Activated naive CD4-positive, alpha-beta T cell treated with anti-CD3 and anti-CD28 coated beads, Interleukin-2, amount 50 U/mL, for 24 hours (primary cell): ENCODE results near the gene CTAGE6.
"Not testable (repeated sequence)": the region's sequence is repeated elsewhere in the genome, so short reads cannot be mapped to it uniquely, and the experiment has no call there.

ENCODE experiments used
- H3K27ac Mint-ChIP-seq: one replicate; pipeline ENCODE4 v1.8.0; 2021; ENCODE audit warnings: mild to moderate bottlenecking, mixed read lengths
- H3K27me3 Mint-ChIP-seq: one replicate; pipeline ENCODE4 v1.8.0; 2021; ENCODE audit warnings: mixed read lengths
- H3K36me3 Mint-ChIP-seq: one replicate; pipeline ENCODE4 v1.8.0; 2021; ENCODE audit warnings: mixed read lengths
- H3K4me1 Mint-ChIP-seq: one replicate; pipeline ENCODE4 v1.8.0; 2021; ENCODE audit warnings: mixed read lengths
- H3K4me3 Mint-ChIP-seq: one replicate; pipeline ENCODE4 v1.8.0; 2021; ENCODE audit warnings: mild to moderate bottlenecking, mixed read lengths
- H3K9me3 Mint-ChIP-seq: one replicate; pipeline ENCODE4 v1.8.0; 2021; ENCODE audit warnings: mixed read lengths

Gene CTAGE6

GRCh38 chr7:143733876-143734275, 23.6 kb downstream of the CTAGE6 start:
- Mint-ChIP-seq H3K9me3 (no peaks in the 10 kb centered on the region), H3K27me3 (no peaks in the 10 kb centered on the region), H3K4me1 (peaks cover 9% of the 10 kb centered on the region), H3K27ac (peak overlapping the region; percentile 85), H3K36me3 (peaks cover 2% of the 10 kb centered on the region), H3K4me3 (no peak overlapping the region)

- Mint-ChIP-seq H3K4me3 (no peak overlapping the region), H3K36me3 (peaks cover 4% of the 10 kb centered on the region), H3K27me3 (no peaks in the 10 kb centered on the region), H3K9me3 (no peaks in the 10 kb centered on the region), H3K4me1 (no peaks in the 10 kb centered on the region), H3K27ac (peak overlapping the region; percentile 17)
Measured at GRCh38 chr7:143728333-143728862, 29.1 kb downstream of the CTAGE6 start.

DNA sequence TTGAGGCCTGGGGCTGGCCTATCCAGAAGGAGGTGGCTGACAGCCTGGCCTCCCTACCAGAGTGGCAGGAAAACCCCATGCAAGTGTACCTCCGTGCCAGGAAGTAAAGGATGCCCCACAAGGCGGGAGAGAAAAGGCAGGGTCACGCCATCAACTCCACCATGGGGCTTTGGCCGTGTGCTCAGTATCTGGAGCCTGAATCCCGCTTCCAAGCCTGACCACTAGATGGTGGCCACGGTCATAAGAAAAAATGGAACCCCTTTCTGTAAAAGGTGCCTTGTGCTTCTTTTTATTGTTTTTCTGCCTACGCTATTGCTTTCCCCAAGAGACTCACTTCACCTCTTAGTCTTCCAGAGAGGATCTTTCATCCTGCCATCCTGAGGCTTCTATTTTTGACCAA, 29.9 kb downstream of the CTAGE6 start:
- H3K27ac Mint-ChIP-seq, H3K27me3 Mint-ChIP-seq, H3K4me3 Mint-ChIP-seq, H3K4me1 Mint-ChIP-seq, H3K9me3 Mint-ChIP-seq, H3K36me3 Mint-ChIP-seq: not testable (repeated sequence)

- H3K4me1 Mint-ChIP-seq, result not testable (repeated sequence)
Measured at GRCh38 chr7:143726143-143726542, 31.4 kb downstream of the CTAGE6 start.

DNA sequence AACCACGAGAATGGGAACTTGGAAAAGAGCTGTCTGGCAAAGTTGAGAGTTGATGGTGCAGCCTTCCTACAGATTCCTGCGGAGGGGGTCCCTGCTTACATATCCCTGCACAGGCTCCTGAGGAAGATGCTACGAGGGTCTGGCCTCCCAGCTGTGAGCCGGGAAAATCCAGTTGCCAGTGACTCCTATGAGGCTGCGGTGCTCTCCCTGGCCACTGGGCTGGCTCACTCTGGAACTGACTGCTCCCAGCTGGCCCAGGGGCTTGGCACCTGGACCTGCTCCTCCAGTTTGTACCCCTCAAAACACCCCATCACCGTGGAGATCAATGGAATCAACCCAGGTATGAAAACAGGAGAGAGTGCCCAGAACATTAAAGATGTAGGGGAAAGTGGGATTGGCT, 37.2 kb downstream of the CTAGE6 start:
- not testable (repeated sequence) for H3K27ac Mint-ChIP-seq, H3K4me1 Mint-ChIP-seq, H3K36me3 Mint-ChIP-seq, H3K9me3 Mint-ChIP-seq, H3K4me3 Mint-ChIP-seq, H3K27me3 Mint-ChIP-seq

More at GRCh38 chr7:143726143-143726542, 31.4 kb downstream of the CTAGE6 start:
- not testable (repeated sequence) for H3K27me3 Mint-ChIP-seq, H3K27ac Mint-ChIP-seq, H3K9me3 Mint-ChIP-seq, H3K36me3 Mint-ChIP-seq, H3K4me3 Mint-ChIP-seq

- not testable (repeated sequence) for H3K27ac Mint-ChIP-seq, H3K4me1 Mint-ChIP-seq, H3K27me3 Mint-ChIP-seq, H3K9me3 Mint-ChIP-seq, H3K36me3 Mint-ChIP-seq, H3K4me3 Mint-ChIP-seq
Measured at GRCh38 chr7:143715543-143716193, 41.8 kb downstream of the CTAGE6 start.

GRCh38 chr7:143714581-143715454, 42.7 kb downstream of the CTAGE6 start:
- not testable (repeated sequence) for H3K27ac Mint-ChIP-seq, H3K4me1 Mint-ChIP-seq, H3K36me3 Mint-ChIP-seq, H3K27me3 Mint-ChIP-seq, H3K4me3 Mint-ChIP-seq, H3K9me3 Mint-ChIP-seq

DNA sequence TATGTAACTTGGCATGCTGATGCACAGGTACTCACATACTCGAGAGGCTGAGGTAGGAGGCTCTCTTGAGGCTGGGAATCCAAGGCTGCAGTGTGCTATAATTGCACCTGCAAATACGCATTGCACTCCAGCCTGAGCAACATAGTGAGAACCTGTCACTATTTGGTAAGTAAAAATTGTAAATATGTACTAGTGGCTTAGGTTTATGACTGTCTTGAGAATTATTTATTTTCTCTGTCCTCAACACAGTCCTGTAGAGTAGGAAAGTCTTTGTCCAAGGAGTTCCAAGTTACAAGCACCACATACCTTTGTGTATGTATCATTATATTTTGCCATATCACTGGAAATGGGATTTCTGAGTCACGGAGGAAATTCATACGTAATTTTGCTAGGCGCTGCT, 45.1 kb downstream of the CTAGE6 start:
- H3K9me3 Mint-ChIP-seq, H3K4me3 Mint-ChIP-seq, H3K36me3 Mint-ChIP-seq, H3K27me3 Mint-ChIP-seq, H3K4me1 Mint-ChIP-seq, H3K27ac Mint-ChIP-seq: not testable (repeated sequence)

GRCh38 chr7:143711727-143712324, 45.7 kb downstream of the CTAGE6 start:
- H3K9me3 Mint-ChIP-seq, H3K4me1 Mint-ChIP-seq, H3K4me3 Mint-ChIP-seq, H3K27ac Mint-ChIP-seq, H3K27me3 Mint-ChIP-seq, H3K36me3 Mint-ChIP-seq: not testable (repeated sequence)

- H3K4me1 Mint-ChIP-seq, H3K9me3 Mint-ChIP-seq, H3K4me3 Mint-ChIP-seq, H3K36me3 Mint-ChIP-seq, H3K27ac Mint-ChIP-seq, H3K27me3 Mint-ChIP-seq: not testable (repeated sequence)
Measured at GRCh38 chr7:143709895-143710294, 47.6 kb downstream of the CTAGE6 start.
